Thymus (tissue), 11 donors: ENCODE data around the gene AGAP9. TPM values are rescaled to one million over a fixed set of nuclear protein-coding genes. Genes with fewer than 3 reads are reported as not detected.
"Not testable (repeated sequence)": the region's sequence is repeated elsewhere in the genome, so short reads cannot be mapped to it uniquely, and the experiment has no call there.

Experiments used
- DNase-seq, 9 donors: peaks; one replicate each; pipeline ENCODE4 v3.0.0-alpha.2; 2013; ENCODE audit warnings: low spot score in 9 of 9, low read depth in 6 of 9, missing footprints in 1 of 9
- H3K27ac ChIP-seq, 2 donors: one replicate each; pipeline ENCODE4 v1.5.1; 2013; ENCODE audit warnings: control low read depth in 1 of 2, low read depth in 1 of 2, low read length in 1 of 2, mild to moderate bottlenecking in 1 of 2, moderate library complexity in 1 of 2
- H3K27me3 ChIP-seq, 2 donors: one replicate each; pipeline ENCODE4 v1.5.1; 2013; ENCODE audit warnings: low read length in 1 of 2; ENCODE audit not compliant: control insufficient read depth in 2 of 2, insufficient read depth in 1 of 2
- H3K36me3 ChIP-seq, 2 donors: one replicate each; pipeline ENCODE4 v1.5.1; 2013; ENCODE audit warnings: low read length in 1 of 2, mild to moderate bottlenecking in 1 of 2, moderate library complexity in 1 of 2; ENCODE audit not compliant: control insufficient read depth in 2 of 2, insufficient read depth in 2 of 2
- H3K4me1 ChIP-seq, 2 donors: one replicate each; pipeline ENCODE4 v1.5.1; 2013; ENCODE audit warnings: low read length in 2 of 2; ENCODE audit not compliant: control insufficient read depth in 2 of 2, insufficient read depth in 2 of 2
- H3K4me3 ChIP-seq, 2 donors: one replicate each; pipeline ENCODE4 v1.5.1; 2013; ENCODE audit warnings: low read length in 2 of 2, control low read depth in 1 of 2, mild to moderate bottlenecking in 1 of 2
- H3K9me3 ChIP-seq, 2 donors: one replicate each; pipeline ENCODE4 v1.5.1; 2013; ENCODE audit warnings: low read length in 1 of 2, mild to moderate bottlenecking in 1 of 2; ENCODE audit not compliant: control insufficient read depth in 2 of 2, insufficient read depth in 1 of 2
- WGBS: extraction: QIAGEN DNeasy Blood & Tissue Kit; methylation state at CpG from one replicate; pipeline ENCODE4 v1.1.7; 2013; 5-methylcytosine and 5-hydroxymethylcytosine counted together
- polyA plus RNA-seq: library from polyadenylated mRNA; stranded (reverse); fragments of 200-250 nt; gene quantifications from one replicate; pipeline ENCODE4 v1.2.3, GENCODE V29; 2013
- total RNA-seq: library from RNA; stranded (reverse); fragments of 120-200 nt; gene quantifications from one replicate; pipeline ENCODE4 v1.2.4, GENCODE V29; 2013
- donor health status: healthy.

Gene AGAP9
- total and polyA plus RNA-seq, 2 donors = 4.2 to 19.1 TPM

DNA sequence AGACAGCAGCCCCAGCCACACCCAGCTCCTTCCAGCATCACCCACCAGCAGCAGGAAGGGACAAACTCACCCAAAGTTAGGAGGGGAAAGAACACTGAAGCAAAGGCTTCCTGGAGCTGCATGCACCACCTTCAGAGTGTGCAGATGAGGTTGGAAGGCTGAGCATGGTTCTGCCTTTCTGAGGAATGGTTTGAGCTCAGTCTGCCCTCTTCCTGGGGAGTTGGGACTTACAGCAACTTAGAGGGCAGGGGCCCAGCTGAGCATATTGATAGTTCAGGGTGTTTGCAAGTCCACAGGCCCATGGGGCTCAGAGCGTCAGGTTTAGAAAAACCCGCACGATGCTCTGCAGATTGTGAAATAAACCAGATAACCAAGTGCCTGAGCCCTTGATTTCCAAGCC, 43.3 kb downstream of the AGAP9 start:
- WGBS = no CpG with 5 or more reads among the region's 3 CpGs
- not testable (repeated sequence) for H3K4me1 ChIP-seq, H3K4me3 ChIP-seq, H3K9me3 ChIP-seq, H3K36me3 ChIP-seq, H3K27me3 ChIP-seq, DNase-seq, H3K27ac ChIP-seq

GRCh38 chr10:47478114-47478513, 45.3 kb downstream of the AGAP9 start:
- not testable (repeated sequence) for H3K27ac ChIP-seq, H3K4me3 ChIP-seq, DNase-seq, H3K36me3 ChIP-seq, H3K9me3 ChIP-seq, H3K4me1 ChIP-seq, H3K27me3 ChIP-seq
- 93% methylated on average over 3 of the region's 5 CpGs for WGBS

GRCh38 chr10:47477078-47477477, 46.4 kb downstream of the AGAP9 start:
- not testable (repeated sequence) for DNase-seq, H3K27me3 ChIP-seq, H3K4me3 ChIP-seq, H3K4me1 ChIP-seq, H3K9me3 ChIP-seq, H3K27ac ChIP-seq, H3K36me3 ChIP-seq
- WGBS = 97% methylated on average over 9 of the region's 11 CpGs

GRCh38 chr10:47475101-47475500, 48.3 kb downstream of the AGAP9 start:
- H3K4me3 ChIP-seq, H3K36me3 ChIP-seq, DNase-seq, H3K27me3 ChIP-seq, H3K27ac ChIP-seq, H3K9me3 ChIP-seq, H3K4me1 ChIP-seq: not testable (repeated sequence)
- 95% methylated on average over 5 of the region's 5 CpGs for whole genome bisulfite sequencing

- WGBS = no CpG with 5 or more reads among the region's 7 CpGs
- DNase-seq, H3K27me3 ChIP-seq: not testable (repeated sequence)
Measured at GRCh38 chr10:47473516-47473915, 49.9 kb downstream of the AGAP9 start.

DNA sequence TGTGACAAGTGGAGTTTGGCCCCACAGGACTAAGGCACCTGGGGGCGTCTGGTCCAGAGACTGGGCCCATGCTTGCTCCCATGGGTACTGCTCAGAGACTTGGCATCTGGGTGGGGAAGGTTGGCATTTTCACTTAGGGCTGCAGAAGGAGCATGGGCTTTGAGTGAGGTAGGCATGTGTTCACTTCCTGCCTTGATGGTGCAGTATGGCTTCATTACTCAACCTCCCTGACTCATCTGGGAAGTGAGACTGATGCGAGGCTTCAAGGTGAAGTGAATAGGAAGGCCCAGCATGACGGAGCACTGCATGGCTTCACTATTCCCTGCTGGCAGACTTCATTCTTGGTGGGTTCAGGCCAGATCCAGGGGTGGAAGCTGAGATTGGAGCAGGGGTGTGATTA, 50.8 kb downstream of the AGAP9 start:
- not testable (repeated sequence) for H3K27ac ChIP-seq, H3K4me1 ChIP-seq, DNase-seq, H3K4me3 ChIP-seq, H3K27me3 ChIP-seq, H3K36me3 ChIP-seq, H3K9me3 ChIP-seq
- 100% methylated on average over 1 of the region's 3 CpGs for WGBS

More at GRCh38 chr10:47473516-47473915, 49.9 kb downstream of the AGAP9 start:
- not testable (repeated sequence) for H3K36me3 ChIP-seq, H3K27ac ChIP-seq, H3K9me3 ChIP-seq, H3K4me1 ChIP-seq, H3K4me3 ChIP-seq

- not testable (repeated sequence) for DNase-seq, H3K27ac ChIP-seq, H3K36me3 ChIP-seq, H3K4me1 ChIP-seq, H3K9me3 ChIP-seq, H3K4me3 ChIP-seq, H3K27me3 ChIP-seq
- no CpG with 5 or more reads among the region's 5 CpGs for WGBS
Measured at GRCh38 chr10:47472072-47472471, 51.4 kb downstream of the AGAP9 start.

GRCh38 chr10:47468731-47469528, 54.5 kb downstream of the AGAP9 start:
- H3K27ac ChIP-seq, H3K36me3 ChIP-seq, DNase-seq, H3K27me3 ChIP-seq, H3K4me3 ChIP-seq, H3K9me3 ChIP-seq, H3K4me1 ChIP-seq: not testable (repeated sequence)
- 96% methylated on average over 15 of the region's 20 CpGs for WGBS

GRCh38 chr10:47467957-47468356, 55.5 kb downstream of the AGAP9 start:
- not testable (repeated sequence) for H3K27ac ChIP-seq, H3K4me3 ChIP-seq, H3K36me3 ChIP-seq, H3K9me3 ChIP-seq, H3K4me1 ChIP-seq, DNase-seq, H3K27me3 ChIP-seq
- 95% methylated on average over 4 of the region's 7 CpGs for WGBS
